NOMO-1 treated with DMSO at 0.1 percent for 48 hours (cell line): Measurements from ENCODE around the gene CDH4.

ENCODE experiments used
- DNase-seq: peaks from one replicate; lab custom pipeline; 2025; ENCODE audit not compliant: unreplicated experiment; lab: John Stamatoyannopoulos, UW

CDH4 gene

DNA sequence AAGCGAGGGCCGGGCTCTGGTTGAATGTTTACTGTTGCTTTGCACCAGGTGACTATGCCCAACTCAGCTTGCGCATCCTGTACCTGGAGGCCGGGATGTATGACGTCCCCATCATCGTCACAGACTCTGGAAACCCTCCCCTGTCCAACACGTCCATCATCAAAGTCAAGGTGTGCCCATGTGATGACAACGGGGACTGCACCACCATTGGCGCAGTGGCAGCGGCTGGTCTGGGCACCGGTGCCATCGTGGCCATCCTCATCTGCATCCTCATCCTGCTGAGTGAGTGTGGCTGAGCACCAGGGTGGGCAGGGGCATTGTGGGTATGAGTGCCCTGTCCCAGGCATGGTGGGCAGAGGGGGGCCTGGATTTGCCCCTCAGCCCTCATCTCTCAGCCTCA, 677.5 kb downstream of the CDH4 start:
- DNase-seq, result no peak

- no peak for DNase-seq
These were observed 678.1 kb downstream of the CDH4 start for GRCh38 chr20:61929971-61930666.

GRCh38 chr20:61930776-61931475, 678.9 kb downstream of the CDH4 start:
- DNase-seq, result no peak

DNA sequence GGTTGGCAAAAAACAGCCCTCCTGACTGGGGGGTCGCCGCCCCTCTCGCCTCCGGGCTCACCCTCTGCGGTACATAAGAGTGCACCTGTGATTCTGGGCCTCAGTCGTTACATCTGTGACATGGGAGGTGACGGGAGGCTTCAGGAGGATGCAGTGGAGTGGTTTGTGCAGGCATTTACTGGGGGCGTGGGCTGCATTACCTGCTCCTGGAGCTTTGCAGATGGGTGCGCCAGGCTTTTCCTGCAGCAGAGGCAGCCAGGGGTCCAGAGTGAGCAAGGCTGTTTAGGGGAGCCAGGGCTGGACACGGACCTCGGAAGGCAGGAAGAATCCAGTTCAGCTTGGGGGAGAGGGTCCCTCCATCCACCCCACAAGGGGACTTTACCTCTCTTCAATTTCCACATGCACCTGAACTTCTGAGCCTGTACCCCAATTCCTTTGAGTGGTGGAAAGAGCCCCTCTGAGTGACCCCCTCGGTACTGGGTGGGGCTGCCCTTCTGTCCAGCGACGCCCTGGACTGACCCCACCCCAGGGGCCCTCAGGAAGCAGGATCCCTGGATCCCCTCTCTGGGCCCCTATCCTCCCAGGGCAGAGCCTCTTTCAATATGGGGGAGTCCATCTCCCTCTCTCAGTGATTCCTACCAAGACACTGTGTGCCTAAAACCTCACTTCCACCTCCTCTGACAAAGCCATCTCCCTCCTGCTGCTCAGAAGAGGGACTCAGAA, 679.6 kb downstream of the CDH4 start:
- DNase-seq, result no peak

- no peak for DNase-seq
These were observed 680.1 kb downstream of the CDH4 start for GRCh38 chr20:61932199-61932592.

DNA sequence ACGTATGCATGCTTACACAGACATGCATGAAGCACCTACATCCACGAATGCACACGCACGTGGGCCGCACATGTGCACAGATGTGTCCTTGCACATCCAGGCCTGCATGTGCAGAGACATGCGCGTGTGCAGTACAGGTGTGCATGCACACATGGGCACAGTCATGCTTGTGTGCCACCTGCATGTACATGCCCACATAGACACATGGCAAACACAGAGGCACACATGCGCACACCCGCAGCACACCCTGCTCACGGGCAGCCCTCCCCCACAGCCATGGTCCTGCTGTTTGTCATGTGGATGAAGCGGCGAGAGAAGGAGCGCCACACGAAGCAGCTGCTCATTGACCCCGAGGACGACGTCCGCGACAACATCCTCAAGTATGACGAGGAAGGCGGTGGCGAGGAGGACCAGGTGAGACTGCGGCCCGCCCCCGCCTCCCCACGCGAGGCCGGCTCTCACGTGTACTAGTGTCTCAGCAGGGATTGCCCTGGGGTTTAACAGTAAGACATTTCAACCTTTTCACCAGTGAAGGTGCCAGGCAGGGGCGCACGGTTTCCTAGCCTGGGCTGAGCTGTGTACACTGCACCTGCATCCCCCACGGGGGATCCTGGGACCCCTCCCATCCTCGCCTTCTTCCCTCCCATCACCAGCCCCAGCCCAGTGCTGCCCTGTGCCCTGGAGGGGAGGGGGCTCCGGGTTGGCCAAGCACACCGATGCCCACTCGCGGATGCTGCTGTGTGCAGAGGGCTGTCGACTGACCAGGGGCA, 680.8 kb downstream of the CDH4 start:
- no peak for DNase-seq

DNA sequence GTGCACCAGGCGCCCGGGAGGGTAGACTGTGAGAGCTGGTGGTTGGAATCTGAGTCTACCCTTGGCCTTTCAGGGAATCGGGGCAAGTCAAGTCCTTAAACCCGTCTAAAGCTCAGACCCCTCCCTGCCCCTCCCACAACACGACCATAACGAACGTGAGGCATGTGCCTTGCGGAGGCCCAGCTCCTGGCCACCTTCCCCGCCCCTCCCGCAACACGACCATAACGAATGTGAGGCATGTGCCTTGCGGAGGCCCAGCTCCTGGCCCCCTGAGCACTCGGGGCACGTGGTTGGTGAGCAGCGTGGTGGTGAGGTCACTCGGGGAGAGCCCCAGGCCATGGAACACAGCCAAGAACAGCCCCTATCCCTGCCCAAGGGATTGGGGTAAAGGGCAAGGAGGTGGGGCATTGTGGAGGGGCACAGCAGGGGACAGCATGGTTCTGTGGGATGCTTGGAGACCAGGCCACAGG, 681.5 kb downstream of the CDH4 start:
- no peak for DNase-seq

- no peak for DNase-seq
These were observed 682.1 kb downstream of the CDH4 start for GRCh38 chr20:61933951-61934715.

- DNase-seq, result no peak
These were observed 682.9 kb downstream of the CDH4 start for GRCh38 chr20:61934716-61935530.

DNA sequence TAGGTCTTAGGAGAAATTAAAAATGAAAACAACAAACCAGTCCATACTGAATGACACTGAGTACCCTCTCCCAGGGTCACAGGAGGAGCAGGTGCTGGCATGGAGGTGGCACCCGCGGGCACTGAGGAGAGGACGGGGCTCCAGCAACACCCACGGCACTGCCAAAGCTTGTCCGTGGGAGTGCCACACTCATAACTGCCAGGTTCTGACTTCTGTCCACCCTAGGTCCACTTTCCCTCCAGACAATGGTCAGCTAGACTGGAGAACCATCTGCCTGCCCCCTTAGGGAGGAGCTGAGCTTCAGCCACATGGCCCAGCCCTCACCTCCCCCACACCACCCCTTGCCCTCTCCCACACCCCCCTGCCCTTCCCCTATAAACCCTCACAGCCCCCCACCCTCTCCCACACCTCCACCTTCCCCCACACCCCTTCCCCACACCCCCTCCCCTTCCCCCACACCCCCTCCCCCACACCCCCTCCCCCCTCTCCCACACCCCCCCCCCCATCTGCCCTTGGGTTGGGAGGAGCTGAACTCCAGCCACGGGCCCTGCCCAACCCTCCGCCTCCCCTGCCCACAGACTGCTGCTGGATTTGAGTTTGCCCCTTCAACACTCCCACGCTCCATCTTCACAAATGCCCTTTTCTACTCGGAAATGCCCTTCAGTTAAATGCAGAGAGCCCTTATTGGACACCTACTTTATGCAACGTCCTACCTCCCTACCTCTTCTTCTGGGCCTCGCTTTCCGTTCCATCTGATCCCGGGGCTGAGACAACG, 684.1 kb downstream of the CDH4 start:
- DNase-seq, result no peak

GRCh38 chr20:61936701-61937131, 684.7 kb downstream of the CDH4 start:
- no peak for DNase-seq

DNA sequence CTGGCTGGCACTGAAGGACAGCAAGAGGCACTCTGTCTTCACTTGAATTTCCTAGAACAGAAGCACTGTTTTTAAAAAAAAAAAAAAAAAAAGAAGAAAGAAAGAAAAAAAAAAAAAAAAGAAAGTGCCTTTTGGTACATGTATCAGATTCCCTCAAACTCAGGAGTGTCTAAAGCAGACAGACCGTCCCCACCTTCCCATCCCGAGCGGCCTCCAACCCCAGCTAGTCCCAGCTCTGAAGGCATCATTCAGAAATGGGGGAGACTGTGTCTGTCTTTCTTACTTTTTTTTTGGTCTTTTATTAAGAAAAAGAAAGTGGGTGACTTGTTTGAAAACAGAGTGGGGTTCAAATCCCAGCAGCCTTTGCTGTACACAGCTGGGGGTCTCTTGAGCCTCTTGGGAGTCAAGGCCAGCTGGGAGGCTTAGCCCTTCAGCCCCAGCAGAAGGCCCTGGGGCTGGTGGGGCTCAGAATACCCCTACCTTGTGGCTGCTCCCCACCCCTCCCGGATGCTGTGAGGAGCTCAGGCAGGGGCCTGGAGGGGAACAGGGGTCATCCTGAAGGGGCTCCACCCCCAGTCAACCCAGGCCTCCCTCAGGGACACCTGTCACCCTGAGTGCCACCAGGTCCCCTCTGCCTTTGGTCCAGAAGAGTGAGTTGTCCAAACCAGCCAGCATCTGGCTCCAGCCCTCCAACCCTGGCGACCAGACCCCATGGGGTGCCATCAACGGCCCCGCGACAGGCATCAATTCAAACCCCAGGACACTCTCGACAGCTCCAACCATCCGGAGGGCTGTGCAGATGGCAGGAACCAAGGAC, 685.3 kb downstream of the CDH4 start:
- DNase-seq, result no peak

DNA sequence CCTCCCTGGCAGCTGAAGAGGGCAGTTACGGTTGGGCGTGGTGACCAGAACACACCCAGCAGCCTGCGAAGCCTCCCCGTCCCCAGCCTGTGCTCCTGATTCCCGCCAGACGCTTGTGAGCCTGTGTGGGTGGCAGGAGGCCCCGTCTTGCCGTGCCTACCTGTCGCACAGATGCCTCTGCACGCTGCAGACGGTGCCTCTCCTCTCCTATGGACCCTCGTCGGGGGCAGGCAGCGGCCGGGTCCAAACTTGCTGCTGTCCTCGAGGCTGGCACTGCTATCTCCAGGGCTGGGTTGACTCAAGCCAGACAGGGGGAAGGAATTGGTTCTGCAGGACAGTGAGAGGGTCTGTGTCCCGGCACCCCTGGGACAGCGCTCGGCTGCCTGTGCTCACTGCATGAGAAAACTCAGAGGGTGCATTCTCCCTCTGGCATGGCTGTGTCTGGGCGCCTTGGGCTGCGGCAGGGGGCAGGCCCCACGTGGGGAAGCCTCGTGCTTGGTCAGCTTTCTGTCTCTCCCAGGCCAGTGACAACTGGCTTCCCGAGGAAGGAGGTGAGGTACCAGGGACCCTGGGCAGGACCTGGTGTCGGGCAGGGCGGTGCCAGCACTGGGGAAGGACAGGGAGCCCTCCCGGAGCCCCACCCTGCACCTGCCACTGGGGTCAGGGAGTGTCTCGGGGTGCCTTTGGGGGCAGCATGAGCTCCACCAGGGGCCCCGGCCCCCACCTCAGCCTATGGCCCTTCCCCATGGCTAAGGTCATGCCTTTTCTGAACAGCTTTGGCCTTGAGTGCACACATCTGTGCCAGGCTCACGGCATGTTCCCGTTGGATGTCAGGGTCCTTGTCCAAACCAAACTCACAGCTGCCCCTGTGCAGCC, 686.1 kb downstream of the CDH4 start:
- DNase-seq, result no peak

DNA sequence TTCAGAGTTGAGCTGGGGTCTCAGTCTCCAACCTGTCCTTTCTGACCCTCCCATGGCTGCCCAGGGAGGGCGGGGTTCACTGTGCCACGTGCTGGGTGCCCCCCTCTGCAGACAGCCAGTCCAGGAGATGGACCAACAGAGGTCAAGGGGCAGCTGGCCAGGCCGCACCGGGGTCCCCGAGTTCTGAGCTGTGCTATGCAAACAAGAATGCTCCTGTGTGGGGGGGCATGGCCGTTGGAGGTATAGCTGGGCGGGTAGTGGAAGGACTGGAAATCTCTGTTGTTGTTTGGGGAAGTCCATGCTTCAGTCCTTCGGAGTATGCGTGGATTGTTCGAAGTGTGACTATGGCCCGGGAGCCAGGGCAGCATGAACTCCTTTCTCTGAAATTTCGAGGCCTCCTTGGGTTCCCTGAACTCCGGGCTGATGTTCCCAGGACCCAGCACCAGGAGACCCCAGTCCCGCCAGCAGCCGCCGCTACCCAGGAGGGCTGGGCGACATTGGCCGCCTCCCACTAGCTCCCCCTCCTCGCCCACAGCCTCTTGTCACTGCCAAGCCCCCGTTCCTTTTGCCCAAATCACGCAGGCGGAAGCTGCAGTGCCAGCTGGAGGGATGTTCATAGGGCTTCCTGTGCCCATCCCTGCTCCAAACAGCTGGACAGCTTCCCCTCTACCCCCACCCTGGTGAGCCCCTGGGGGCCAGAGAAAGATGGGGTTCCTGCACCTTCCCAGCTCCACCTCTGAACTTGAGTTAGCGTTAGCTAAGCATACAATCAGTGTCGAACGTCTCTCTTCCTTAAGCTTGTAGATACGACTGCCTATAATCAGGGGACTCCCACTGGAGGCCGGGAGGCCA, 687.0 kb downstream of the CDH4 start:
- no peak for DNase-seq

DNA sequence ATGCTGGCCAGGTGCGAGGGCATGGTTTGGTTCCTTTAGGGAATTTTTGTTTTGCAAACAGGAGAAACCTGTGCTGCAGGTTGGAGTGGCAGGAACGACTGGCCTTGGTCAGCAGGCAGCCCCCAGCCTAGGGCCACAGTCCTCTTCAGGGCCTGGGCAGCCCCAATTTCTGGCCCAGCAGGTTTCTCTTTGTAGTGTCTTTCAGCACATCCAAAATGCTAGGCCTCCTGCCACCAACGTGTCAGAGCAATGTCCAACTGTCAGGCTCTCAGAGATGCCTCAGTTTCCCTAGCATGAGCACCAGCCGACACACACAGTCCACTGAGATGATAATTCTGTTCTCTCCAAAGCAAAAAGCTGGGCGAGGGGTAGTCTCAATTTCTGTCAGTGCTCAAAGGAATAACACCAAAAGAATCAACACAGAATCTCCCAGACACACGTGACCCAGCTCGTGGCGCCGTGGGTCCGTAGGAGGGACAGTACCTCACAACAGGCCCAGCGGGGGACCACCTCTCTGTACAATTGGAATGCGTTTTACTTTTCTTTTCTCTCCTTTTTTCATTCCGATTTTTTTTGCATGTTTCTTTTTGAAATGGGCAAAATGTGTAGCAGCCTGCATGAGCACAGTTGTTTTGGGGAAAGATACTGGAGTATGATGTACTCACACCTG, 687.8 kb downstream of the CDH4 start:
- DNase-seq, result no peak

DNA sequence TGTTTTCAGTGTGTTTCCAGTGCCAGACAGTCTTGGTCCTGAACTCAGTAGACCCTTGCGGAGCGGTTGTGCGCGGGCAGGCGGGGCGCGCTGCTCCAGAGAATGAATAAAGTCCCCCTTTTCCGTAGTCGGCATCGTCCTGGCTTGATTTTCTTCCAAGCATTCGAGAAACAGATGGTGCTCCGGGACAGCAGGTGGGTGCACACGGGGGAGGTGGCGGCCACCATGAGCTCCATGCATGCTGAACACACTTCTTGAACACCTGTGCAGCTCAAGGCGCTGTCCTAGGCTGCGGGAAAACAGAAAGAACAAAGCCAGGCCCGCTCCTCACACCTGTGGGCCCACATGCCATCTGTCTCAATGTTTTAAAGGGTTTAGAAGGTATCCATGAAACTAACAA, 688.4 kb downstream of the CDH4 start:
- no peak for DNase-seq
